Smooth muscle cell of the brain vasculature (primary cell): ENCODE results near the gene UBR3.
"Not testable (repeated sequence)": the region's sequence is repeated elsewhere in the genome, so short reads cannot be mapped to it uniquely, and the experiment has no call there.

Source experiments
- DNase-seq: peaks from one replicate; pipeline ENCODE4 v3.0.0-alpha.2; 2012; ENCODE audit warnings: low read depth, low spot score

Gene UBR3

GRCh38 chr2:169866230-169866629, 39.0 kb downstream of the UBR3 start:
- not testable (repeated sequence) for DNase-seq

- no peak for DNase-seq
Observed at GRCh38 chr2:169867579-169867978, 40.3 kb downstream of the UBR3 start.

- no peak for DNase-seq
Observed at GRCh38 chr2:169868951-169869350, 41.7 kb downstream of the UBR3 start.

- DNase-seq: not testable (repeated sequence)
Observed at GRCh38 chr2:169871369-169871768, 44.1 kb downstream of the UBR3 start.

- no peak for DNase-seq
Observed at GRCh38 chr2:169871994-169872393, 44.7 kb downstream of the UBR3 start.

GRCh38 chr2:169877398-169877797, 50.1 kb downstream of the UBR3 start:
- DNase-seq: no peak

GRCh38 chr2:169887120-169887519, 59.9 kb downstream of the UBR3 start:
- no peak for DNase-seq

GRCh38 chr2:169891593-169892298, 64.5 kb downstream of the UBR3 start:
- no peak for DNase-seq

- DNase-seq: no peak
Observed at GRCh38 chr2:169892951-169893350, 65.7 kb downstream of the UBR3 start.

GRCh38 chr2:169895294-169895985, 68.2 kb downstream of the UBR3 start:
- DNase-seq: no peak

- DNase-seq: no peak
Observed at GRCh38 chr2:169897834-169898233, 70.6 kb downstream of the UBR3 start.

GRCh38 chr2:169900103-169900502, 72.8 kb downstream of the UBR3 start:
- DNase-seq: not testable (repeated sequence)

GRCh38 chr2:169900686-169901085, 73.4 kb downstream of the UBR3 start:
- no peak for DNase-seq

- no peak for DNase-seq
Observed at GRCh38 chr2:169906731-169907130, 79.5 kb downstream of the UBR3 start.

- no peak for DNase-seq
Observed at GRCh38 chr2:169909376-169909775, 82.1 kb downstream of the UBR3 start.

GRCh38 chr2:169910109-169910799, 83.0 kb downstream of the UBR3 start:
- DNase-seq: no peak

GRCh38 chr2:169911119-169911518, 83.9 kb downstream of the UBR3 start:
- no peak for DNase-seq

- DNase-seq: no peak
Observed at GRCh38 chr2:169916623-169917022, 89.4 kb downstream of the UBR3 start.

GRCh38 chr2:169923977-169924376, 96.7 kb downstream of the UBR3 start:
- DNase-seq: no peak

GRCh38 chr2:169925968-169926367, 98.7 kb downstream of the UBR3 start:
- DNase-seq: no peak

GRCh38 chr2:169928463-169928864, 101.2 kb downstream of the UBR3 start:
- DNase-seq: peak; percentile 21

GRCh38 chr2:169933124-169933711, 106.0 kb downstream of the UBR3 start:
- DNase-seq: peak; percentile 9
